Hematopoietic multipotent progenitor cell treated with erythropoietin and hydrocortisone succinate and interleukin-3 and kit ligand, for 6 days (in vitro differentiated cells): ENCODE measurements around the gene NPB.
A peak's percentile ranks its signal among the peaks of the same experiment; 100 is the strongest.

Experiments used
- DNase-seq: peaks from one replicate; pipeline ENCODE4 v3.0.0-alpha.2; 2015

The NPB gene

DNA sequence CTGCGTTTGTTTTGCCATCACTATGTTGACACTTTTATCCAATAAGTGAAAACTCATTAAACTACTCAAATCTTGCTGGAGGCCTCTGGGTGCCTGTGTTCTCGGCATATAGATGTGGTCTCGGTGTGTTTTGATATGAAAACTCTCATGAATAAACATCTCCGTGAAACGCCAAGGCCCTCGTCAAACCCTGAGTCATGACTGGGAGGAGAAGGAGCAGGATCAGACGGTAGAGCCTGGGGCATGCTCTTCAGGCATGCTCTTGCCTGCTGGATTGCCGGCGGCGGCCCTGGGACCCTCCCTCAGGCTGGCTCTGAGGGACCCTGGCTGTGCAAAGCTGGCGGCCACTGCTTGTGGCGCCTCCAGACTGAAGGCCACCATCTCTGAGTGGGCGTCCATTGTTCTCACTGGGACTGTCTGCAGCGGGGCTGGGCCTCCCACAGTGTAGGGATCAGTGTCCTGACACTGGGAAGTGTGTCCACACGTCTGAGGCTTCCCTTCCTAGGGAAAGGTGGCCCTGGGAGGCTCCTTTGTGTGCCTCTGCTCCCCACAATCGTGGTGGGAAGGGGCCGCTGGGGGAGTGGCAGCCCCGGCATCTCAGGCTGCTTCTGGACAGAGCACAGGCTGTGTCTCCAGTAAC, 1.7 kb upstream of the NPB start:
- no peak for DNase-seq

GRCh38 chr17:81901167-81902022, 643 bp upstream of the NPB start:
- peak; percentile 2 for DNase-seq

DNA sequence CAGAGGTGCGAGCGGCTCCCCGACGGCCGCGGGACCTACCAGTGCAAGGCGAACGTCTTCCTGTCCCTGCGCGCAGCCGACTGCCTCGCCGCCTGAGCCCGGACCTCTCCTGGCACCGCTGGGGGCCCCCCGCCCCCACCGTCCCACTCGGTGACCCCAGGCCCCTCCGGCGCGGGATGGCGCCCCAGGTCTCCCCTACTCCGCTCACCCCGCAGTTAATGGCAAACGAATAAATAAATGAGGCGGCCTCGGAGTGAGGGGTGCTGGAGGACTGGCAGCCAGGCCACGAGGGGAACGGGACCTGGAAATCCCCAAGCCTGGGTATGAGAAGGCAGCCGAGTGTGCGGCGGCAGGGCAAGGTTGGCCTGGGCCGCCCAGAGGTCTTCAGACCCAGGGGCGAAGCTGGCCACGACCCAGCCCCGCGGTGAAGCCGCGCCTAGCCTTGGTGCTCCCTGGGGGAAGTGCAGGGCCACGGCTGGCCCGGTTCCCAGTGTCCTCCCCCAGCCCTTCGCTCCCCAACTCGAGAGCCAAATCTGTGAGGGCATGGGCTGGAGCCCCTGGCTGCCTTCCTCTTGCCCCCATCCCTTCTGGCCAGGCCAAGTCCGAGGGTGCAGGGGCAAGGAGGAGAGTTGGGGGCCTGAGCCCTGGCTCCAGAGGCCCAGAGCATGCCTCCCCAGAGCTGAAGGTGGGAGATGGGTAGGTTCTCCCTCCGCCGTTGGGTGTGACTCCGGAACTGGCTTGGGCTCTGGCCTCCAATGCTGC, 796 bp downstream of the NPB start:
- peak; percentile 30 for DNase-seq

GRCh38 chr17:81903415-81903831, 1.4 kb downstream of the NPB start:
- DNase-seq = no peak

DNA sequence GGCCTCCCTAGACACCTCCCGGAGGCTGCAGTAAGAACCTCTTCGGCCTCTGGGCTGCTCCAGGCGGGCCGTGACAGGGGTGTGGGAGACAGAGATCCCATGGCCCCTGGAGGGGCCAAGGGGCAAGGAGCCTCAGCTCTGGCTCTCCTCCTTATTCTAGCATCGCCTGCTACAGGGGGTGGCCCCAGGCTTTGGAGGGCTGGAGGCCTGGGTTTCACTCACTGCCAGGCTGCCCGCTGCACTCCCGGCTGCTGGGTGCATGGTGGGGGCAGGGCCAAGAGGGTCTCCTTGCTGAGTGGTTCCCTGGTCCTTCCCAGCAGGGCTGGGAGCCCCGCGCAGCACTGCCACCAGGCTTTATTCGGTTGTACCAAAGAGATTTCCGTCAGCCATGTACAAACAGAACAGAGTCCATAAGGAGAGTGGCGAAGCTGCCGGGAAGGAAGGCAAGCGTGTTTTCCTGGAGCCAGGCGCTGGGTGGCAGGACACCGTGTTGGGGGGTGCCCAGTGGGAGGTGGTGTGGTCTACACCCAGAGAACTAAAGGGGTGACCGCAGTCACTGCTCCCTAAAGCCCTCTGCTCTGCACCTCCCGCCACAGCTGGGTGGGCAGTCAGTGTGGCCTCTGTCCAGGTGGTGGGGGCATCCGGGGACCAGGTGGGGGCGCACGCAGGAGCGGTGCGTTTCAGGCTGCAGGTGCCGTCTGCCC, 2.0 kb downstream of the NPB start:
- no peak for DNase-seq

- DNase-seq = no peak
Observed at GRCh38 chr17:81904600-81905423, 2.8 kb downstream of the NPB start.

DNA sequence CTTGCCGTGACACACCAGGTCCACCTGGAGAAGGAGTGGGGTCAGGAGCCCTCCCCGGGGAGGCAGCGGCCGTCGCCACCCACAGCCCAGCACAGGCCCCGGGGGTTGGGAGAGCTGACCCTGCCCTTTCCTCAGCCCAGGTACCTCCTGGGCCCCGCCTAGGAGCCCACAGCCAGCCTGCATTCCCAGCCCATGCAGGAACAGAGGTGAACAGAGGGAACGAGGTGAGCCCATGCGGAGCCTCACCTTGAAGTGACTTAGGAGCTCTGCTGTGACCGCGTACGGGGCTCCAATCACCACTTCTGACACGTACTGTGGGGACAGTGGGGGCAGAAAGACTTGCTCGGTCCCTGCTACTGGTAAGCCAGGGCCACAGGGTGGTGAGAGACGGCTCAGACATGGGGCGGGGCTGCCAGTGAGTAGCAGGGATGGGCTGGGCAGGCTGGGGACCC, 3.4 kb downstream of the NPB start:
- DNase-seq = no peak

DNA sequence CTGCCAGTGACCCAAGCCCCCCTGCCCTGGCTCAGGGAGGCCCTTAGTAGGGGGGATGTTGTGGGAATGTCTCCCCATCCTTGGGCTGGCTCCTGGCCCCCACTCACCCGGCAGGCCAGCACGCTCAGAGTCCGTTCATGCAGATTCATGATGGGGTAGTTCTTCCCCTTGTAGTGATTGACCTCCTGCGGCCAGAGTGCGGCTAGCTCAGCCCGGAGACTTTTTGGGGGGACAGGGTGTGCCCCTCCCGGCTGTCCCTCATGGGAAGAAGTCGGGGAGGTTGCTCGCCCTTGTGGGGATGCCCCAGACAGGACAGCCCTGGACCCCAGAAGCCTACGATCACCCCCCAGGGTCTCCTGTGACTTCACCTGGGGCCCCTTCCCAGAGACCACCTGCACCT, 4.0 kb downstream of the NPB start:
- DNase-seq = no peak

DNA sequence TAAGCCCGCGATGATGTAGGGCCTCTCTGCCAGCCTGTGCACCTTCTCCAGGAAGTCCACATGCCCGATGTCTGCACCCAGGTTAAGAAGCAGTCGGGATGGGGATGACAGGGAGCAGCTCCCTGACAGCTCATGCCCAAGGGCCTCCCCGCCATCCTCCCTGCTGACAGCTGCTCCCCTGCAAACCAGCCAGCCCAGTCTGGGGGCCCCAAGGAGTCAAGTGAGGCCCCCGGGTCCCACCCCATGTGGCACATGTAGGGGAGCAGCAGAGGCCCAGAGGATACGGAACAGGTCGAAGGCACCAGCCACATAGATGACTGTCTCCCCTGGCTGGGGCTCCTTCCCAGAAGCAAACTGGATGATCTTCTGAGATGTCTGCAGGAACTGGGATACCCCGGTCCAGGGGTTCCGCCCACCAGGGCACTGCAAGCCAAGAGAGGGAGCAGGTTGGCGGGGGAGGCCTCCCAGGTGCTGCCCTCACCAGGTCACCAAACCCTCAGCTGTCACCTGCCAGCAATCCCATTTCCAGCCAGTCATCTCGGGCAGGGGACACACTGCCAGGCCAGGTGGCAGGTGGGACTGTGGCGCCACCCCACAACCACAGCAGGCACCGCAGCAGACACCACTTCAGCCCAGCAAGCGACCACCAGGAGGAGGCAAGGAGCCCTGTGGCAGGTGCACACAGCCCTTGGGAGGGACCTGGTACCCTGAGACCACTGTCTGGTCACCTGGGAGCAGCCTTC, 4.6 kb downstream of the NPB start:
- DNase-seq = no peak

GRCh38 chr17:81907219-81908145, 5.4 kb downstream of the NPB start:
- no peak for DNase-seq

GRCh38 chr17:81908793-81909192, 6.8 kb downstream of the NPB start:
- DNase-seq = no peak

GRCh38 chr17:81909231-81909630, 7.2 kb downstream of the NPB start:
- no peak for DNase-seq

- peak; percentile 62 for DNase-seq
Observed at GRCh38 chr17:81909966-81910839, 8.2 kb downstream of the NPB start.

DNA sequence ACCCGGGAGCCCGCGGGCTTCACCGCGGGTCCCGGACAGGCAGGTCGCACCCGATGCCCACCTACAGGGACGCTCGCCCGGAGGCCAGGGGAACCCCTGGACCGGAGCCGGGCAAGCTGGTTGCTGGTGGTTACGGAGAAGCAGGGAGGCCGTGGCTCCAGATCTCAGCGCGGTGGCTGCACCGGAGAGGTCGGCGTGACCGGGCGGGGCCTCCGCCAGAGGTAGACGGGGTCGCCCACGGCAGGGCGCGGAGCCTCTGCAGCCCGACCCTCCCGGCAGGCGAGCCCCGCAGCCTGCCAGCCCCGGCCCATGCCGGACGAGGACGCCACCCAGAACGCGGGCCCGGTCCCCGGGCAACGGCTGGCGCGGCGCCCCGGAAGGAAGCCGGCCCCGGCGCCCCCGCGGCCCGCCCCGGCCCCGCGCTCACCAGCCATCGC, 8.8 kb downstream of the NPB start:
- peak; percentile 32 for DNase-seq

DNA sequence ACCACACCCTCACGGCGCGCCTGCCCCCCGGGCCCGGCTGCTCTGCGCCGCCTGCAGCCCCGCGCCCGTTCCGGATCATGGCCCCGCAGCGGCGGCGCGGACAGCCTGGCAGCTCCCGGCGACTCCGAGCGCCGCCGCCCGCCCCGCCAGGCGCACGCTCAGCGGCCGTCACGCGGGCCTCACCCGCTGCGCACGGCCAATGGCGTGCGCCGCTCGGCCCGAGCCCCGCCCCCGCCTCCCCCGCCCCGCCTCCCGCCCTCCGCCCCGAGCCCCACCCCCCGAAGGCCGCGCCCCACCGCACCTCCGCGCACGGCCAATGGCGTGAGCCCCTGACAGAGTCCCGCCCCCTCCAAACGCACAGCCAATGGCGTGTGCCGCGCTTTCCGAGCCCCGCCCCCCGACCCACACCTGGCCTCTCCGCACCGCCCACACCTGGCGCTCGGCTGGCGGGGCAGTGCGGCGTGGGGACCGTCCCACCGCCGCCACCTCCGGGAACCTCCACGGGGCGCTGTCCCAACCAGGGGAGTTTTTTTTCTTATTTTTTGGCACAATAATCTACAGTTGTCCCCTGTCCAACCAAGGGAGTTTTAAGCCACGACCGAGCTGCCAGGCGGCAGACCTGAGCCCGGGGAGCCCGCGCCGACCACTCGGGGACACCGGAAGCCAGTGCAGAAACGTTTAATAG, 9.4 kb downstream of the NPB start, which contains the start of gene PCYT2:
TSS of gene PCYT2 (minus strand) at position 123 of the 685 bp plus-strand sequence. CDS start at position 79, 44 bp downstream.
- DNase-seq = peak; percentile 94

DNA sequence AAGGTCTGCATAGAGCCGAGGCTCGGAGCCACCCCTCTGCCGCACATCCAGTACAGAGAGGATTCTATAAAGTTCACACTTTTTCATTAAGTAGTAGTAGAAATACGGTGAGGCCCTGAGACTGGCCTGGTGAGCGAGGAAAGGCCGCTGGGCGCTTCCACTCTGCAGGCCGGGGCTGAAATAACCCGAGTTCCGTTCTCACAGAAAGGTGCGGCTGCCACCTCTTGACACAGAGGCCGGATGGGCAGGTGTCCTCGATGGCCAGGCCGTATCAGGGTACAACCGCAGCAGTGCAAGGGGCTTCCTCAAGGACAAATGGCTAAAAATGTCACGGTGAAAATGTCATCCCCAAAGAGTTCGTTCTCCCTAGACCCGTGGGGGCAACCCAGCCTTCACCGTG, 9.9 kb downstream of the NPB start:
- no peak for DNase-seq

- no peak for DNase-seq
Observed at GRCh38 chr17:81912441-81913309, 10.6 kb downstream of the NPB start.
